Stimulated activated CD8-positive, alpha-beta memory T cell treated with anti-CD3 and anti-CD28 coated beads, Interleukin-12 subunit alpha, Interleukin-12 subunit beta, amount 100 ng/mL, for 4 hours (primary cell): ENCODE measurements around the gene NOTCH2.

Experiments used
- DNase-seq: peaks from one replicate; pipeline ENCODE4 v3.0.0-alpha.2; 2020; ENCODE audit warnings: low read depth

Gene NOTCH2

GRCh38 chr1:119941392-119941791, 128.1 kb downstream of the NOTCH2 start:
- DNase-seq, result no peak

GRCh38 chr1:119940697-119941096, 128.8 kb downstream of the NOTCH2 start:
- DNase-seq, result no peak

- no peak for DNase-seq
These were observed 132.3 kb downstream of the NOTCH2 start for GRCh38 chr1:119937198-119937597.

- no peak for DNase-seq
These were observed 133.5 kb downstream of the NOTCH2 start for GRCh38 chr1:119935915-119936314.

GRCh38 chr1:119935373-119935772, 134.1 kb downstream of the NOTCH2 start:
- no peak for DNase-seq

- DNase-seq, result no peak
These were observed 136.1 kb downstream of the NOTCH2 start for GRCh38 chr1:119933397-119933796.

- no peak for DNase-seq
These were observed 139.7 kb downstream of the NOTCH2 start for GRCh38 chr1:119929643-119930315.

GRCh38 chr1:119926553-119926952, 142.9 kb downstream of the NOTCH2 start:
- no peak for DNase-seq

- no peak for DNase-seq
These were observed 144.2 kb downstream of the NOTCH2 start for GRCh38 chr1:119924948-119925898.

GRCh38 chr1:119920104-119920968, 149.1 kb downstream of the NOTCH2 start:
- no peak for DNase-seq

- no peak for DNase-seq
These were observed 150.2 kb downstream of the NOTCH2 start for GRCh38 chr1:119919241-119919640.

- DNase-seq, result no peak
These were observed 151.2 kb downstream of the NOTCH2 start for GRCh38 chr1:119918301-119918700.

- DNase-seq, result no peak
These were observed 152.0 kb downstream of the NOTCH2 start for GRCh38 chr1:119917304-119918055.

GRCh38 chr1:119915517-119915916, 153.9 kb downstream of the NOTCH2 start:
- no peak for DNase-seq

- DNase-seq, result no peak
These were observed 155.4 kb downstream of the NOTCH2 start for GRCh38 chr1:119914071-119914470.

- no peak for DNase-seq
These were observed 156.5 kb downstream of the NOTCH2 start for GRCh38 chr1:119912963-119913362.

- no peak for DNase-seq
These were observed 157.7 kb downstream of the NOTCH2 start for GRCh38 chr1:119911775-119912174.

- DNase-seq, result no peak
These were observed 158.8 kb downstream of the NOTCH2 start for GRCh38 chr1:119910618-119911017.

GRCh38 chr1:119909890-119910596, 159.4 kb downstream of the NOTCH2 start:
- DNase-seq, result no peak

- no peak for DNase-seq
These were observed 160.8 kb downstream of the NOTCH2 start for GRCh38 chr1:119908661-119909060.
